ENCODE measurements around the gene PPIH.
"Not testable (repeated sequence)": the region's sequence is repeated elsewhere in the genome, so short reads cannot be mapped to it uniquely, and the experiment has no call there.

PPIH gene

DNA sequence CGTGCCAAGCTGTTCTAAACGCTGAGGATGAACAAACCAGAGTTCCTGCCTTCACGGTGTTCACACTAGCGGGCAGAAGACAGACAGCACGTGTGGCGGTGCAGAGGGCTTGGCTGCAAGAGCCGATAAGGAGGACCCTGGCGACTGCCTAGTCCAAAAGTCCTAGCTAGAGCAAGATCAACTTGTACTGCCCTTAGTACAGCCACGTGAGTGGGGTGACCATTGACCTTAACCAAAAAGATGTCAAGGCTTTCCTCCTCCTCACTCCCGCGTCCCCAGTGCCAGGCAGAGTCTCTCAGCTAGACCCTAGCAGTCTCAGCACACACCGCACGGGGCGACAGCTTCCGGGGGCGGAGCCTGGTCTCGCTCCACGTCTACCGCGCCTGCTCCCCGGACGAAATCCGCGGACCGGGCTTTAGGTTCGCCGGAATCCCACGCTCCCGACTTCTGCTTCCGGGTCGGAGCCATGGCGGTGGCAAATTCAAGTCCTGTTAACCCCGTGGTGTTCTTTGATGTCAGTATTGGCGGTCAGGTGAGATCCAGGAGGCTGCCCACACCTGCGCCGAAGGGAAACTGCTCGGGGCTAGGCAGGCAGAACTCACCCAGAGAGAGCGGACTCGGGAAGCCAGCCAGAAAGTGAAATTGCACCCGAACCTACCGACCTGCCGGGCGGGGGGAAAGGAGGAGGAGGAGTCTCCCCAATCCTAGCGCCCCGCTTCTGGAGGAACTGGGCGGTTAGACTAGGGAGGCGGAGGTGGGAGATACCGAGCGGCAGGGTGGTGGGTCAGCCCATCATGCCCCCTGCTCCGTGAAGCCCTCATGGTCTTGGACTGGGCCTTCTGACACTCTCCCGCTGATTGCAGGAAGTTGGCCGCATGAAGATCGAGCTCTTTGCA is at the start of gene PPIH:
Gene PPIH, plus strand, starts transcription at position 443 of the 896 bp plus-strand sequence. Its CDS starts 24 bp downstream, at position 467.
- DNase-seq = peak; percentile 97

- DNase-seq = no peak
Measured at GRCh38 chr1:42613803-42614131, 44.5 kb upstream of the PPIH start.

DNA sequence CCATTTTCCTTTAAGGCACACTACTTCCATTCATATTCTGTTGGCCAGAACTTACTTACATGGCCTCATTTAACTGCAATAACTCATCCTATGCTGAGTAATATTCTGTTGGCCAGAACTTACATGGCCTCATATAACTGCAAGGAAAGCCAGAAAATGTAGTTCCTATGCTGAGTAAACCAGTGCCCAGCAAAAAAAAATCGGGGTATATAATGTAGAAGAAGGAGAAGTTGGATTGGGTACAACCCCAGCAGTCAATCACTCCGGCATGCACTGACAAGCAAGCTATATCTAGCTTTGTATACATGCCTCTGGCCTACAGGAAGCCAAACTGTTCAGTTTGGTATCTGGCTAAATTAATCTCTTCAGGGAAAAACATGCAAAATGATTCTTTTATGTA is 39.4 kb upstream of the PPIH start:
- no peak for DNase-seq

- DNase-seq = no peak
Measured at GRCh38 chr1:42620307-42620706, 37.9 kb upstream of the PPIH start.

DNA sequence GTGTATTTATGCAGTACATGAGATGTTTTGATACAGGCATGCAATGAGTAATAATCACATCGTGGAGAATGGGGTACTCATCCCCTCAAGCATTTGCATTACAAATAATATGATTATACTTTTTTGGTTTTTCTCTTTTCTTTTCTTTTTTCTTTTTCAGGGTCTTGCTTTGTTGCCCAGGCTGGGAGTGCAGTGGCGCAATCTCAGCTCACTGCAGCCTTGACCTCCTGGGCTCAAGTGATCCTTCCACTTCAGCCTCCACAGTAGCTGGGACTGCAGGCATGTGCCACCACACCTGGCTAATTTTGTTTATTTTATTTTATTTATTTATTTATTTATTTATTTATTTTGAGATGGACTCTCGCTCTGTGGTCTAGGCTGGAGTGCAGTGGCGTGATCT is 37.0 kb upstream of the PPIH start:
- DNase-seq = not testable (repeated sequence)

- not testable (repeated sequence) for DNase-seq
Measured at GRCh38 chr1:42627205-42627604, 31.0 kb upstream of the PPIH start.

GRCh38 chr1:42639116-42639515 is 19.1 kb upstream of the PPIH start:
- no peak for DNase-seq

DNA sequence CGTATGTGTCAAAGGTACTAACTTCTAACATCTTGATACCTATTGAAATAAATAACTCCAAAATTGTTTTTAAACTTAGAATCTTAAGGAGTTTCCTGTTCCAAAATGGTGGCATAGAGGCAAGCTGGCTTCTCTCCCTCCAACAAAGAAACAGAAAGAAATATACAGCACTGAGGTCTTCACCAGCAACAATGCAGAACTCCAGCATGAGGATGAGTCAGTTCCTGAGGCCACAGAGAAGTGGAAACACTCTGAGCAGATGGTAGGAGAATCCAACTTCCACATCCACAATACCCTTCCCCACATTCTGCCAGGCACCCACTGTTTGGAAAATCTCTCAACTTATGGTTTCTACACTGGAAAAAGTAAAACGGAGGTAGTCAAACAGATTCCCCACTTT is 12.2 kb upstream of the PPIH start:
- no peak for DNase-seq

GRCh38 chr1:42657201-42657600 is 1.0 kb upstream of the PPIH start:
- DNase-seq = no peak

DNA sequence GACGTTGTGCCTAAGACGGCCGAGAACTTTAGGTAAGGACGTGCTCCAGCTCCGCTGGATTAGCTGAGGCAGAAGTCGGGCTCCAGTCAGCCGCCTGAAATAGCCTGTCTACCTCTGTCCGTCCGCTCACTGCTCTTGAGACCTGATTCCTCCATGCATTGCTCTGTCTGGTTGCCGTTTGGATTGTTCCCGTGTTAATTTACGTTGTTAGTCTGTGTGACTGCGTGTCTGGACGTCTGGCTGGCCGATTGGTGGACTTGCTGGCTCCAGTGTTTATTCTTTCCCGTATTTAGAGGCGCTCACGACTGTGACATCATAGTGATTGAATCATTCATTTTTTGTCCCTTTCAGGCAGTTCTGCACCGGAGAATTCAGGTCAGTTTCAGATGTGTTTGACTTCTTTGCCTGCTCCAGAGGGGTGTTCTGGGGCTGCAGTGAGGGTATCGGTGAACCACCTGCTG is 684 bp downstream of the PPIH start:
- no peak for DNase-seq

DNA sequence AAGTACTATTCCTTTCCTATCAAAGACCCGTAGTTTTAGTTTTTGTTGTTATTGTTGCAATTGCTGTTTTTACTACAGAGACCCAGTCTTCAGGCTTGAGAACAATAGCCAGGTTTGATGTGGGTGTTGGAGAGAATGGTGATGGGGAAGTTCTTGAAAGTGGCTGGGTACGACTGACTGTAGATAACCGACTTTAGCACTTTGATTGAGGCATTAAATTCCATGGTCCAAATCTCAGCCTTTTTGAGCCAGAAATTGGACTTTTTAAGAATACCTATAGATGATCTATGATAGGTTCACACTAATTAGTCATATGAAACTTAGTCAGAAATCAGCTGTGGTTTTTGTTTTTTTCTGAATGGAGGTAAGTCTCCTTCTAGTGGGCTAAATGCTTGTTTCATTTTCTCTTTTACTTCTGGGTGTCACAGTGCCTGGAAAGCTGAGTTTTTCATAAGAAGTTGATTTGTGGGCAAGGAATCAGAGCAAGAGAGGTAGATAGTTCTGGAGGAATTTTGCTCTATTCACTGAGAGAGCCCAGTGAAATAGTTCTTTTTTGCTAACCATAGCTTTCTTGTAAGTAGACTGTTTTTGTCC is 2.8 kb downstream of the PPIH start:
- no peak for DNase-seq

GRCh38 chr1:42669936-42670335 is 11.7 kb downstream of the PPIH start:
- no peak for DNase-seq

- no peak for DNase-seq
Measured at GRCh38 chr1:42670425-42670824, 12.2 kb downstream of the PPIH start.

GRCh38 chr1:42674214-42674613 is 16.0 kb downstream of the PPIH start:
- peak; percentile 30 for DNase-seq

GRCh38 chr1:42674682-42675081 is 16.5 kb downstream of the PPIH start:
- DNase-seq = no peak

DNA sequence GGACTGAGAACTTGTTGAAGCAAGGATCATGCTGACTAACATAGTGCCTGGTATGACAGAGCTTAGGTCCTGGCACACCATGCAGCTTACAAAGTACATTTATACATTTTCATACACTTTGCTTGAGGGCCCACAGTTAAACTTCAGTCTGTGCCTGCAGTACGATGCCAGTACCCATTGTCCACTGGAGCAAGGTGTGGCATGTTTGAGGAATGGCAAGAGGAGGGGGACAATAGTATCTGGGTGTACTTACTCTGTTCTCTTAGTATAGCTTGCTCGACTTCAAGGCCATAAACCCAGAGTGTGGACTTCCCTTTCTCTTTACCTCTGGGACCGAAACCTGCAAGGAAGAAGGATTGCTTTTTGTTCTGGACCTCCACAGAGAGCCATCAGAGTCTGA is 17.2 kb downstream of the PPIH start:
- no peak for DNase-seq

DNA sequence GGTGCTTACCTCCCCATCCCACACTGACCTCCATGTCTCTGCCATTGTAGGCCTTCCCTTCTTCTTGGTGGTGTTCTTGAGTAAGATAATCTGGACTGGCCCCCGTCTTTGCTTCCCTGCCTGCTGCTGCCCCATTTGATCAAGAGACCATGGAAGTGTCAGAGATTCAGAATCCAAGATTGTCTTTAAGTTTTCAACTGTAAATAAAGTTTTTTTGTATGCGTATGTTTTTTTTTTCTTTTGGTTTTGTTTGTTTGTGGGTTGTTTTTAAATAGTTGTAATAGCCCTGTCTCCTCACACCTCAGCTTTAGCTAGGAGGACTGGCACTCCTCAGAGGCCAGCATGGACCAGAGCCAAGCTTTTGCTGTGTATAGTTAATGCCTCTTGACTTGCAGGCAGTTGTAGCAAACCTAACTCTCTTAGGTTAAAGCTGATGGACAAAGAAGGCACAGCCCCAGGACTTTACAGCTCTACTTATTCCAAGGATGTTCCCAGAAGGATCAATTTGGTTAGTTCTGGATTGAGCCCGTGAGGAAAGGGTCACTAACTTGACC is 18.4 kb downstream of the PPIH start:
- no peak for DNase-seq

- no peak for DNase-seq
Measured at GRCh38 chr1:42679364-42679983, 21.3 kb downstream of the PPIH start.

- no peak for DNase-seq
Measured at GRCh38 chr1:42680055-42680454, 21.8 kb downstream of the PPIH start.

DNA sequence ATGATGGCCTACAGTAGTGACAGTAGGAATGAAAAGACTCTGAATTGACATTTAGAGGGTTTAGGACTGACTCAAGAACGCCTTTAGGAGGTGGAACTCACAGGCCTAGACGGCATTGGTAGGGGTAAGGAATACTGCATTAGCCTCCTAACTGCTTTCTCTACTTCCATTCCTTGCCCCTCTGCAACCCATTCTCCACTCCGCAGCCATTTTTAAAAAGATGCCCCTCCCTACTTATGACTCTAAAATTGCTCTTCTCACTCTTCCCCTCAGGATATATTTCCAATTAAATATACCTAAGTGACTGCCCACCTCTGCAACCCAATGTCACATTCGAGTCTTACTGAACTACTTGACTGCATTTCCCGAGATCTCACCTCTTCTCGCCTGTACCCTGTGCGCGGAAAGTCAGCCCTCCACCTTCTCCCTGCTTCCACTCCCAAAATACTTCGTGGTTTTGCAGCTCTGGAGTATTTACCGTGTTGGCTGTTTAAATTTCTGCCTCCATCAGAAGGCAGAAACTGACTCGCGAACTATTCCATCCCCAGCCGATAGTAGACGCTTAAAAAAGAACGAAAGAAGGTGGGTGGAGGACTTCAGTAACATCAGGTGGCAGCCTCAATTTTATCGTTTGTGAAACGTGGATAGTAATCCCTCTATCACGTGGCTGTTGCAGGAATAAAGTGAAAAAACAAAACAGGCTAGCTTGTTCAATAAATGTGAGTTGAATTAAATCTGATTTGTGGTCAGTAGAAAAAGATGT is 22.9 kb downstream of the PPIH start:
- peak; percentile 22 for DNase-seq

DNA sequence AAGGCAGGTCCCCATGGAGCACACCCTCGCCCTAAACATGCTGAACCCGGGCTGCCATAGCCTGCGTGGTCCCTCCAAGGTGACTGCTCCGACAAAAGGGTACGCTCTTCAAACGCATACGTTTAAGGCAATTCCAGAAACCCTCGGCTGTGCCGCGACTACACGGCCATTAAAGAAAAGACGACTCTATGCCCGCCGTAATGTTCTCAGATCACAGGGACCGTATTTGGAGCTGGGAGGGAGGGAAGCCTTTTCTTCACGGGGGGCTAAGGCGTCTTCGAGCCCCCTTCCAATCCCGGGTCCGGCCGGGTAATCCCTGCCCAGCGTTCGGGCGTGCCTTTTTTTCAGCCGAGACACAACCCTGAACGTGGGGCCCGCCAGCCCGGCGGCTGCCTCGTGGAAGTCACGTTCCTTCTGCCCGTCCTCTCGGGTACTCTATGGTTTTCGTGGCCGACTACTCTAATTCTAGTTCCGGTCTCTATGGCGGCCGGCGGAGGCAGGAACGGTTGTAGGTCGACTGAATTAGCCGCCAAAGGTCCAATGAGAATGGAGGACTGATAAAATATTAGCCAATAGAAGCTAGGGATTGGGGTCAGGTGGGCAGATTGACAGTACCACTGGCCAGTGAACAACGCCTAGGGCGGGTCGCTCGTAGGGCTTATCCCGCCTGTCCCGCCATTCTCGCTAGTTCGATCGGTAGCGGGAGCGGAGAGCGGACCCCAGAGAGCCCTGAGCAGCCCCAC is 23.7 kb downstream of the PPIH start, which contains the start of gene YBX1:
Gene YBX1, plus strand, starts transcription at position 678 of the 743 bp plus-strand sequence. CDS start 148 bp downstream, outside the sequence.
- DNase-seq = peak; percentile 99

- DNase-seq = not testable (repeated sequence)
Measured at GRCh38 chr1:42682484-42682738, 24.2 kb downstream of the PPIH start.
